CD4-positive, alpha-beta T cell treated with Interferon alpha-2 for 1 hour (primary cell): ENCODE results near the gene TOP3A.

Source experiments
- DNase-seq, 2 donors: peaks; one replicate each; pipeline ENCODE4 v3.0.0-alpha.2; 2020 to 2022

The TOP3A gene

DNA sequence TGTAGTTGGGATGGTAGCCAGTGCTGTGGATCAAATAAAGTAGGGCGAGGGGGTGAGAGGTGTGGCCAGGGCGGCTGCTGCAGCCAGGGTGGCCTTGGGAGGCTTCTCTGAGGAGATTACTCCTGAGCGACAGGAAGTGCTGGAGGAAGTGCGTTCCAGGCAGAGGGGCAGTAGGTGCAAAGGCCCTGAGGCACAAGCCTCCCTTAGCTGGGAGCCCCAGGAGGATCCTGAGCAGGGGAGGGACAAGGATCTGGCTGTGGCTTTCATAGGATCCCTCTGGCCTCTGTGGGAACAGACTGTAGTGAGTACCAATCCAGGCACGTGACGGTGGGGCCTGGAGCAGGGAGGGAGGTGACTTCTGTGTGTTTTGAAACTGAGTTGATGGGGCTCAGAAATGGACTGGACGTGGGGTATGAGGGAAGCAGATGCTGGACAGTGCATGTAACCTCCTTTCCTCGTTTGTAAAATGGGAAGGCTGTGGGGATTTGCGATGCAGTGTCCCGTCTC, 86.6 kb downstream of the TOP3A start:
- DNase-seq, result no peak

DNA sequence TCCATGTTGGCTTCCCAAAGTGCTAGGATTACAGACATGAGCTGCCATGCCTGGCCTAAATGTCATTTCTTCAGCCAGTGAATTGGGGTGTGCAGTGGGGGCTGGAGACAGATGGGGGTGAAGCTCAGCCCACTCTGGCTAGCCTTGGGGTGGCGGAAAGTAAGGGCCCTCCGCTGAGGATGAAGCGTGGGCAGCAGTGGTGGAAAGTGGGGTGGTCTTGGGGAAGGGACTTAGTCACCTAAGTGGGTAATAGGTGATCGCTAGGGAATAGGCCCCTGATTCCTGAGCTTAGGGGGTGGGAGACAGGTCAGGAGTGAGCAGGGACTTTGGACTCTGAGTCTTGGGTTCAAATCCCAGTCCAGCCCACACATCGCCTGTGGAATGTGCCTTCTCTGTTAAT, 87.2 kb downstream of the TOP3A start:
- DNase-seq, result no peak

DNA sequence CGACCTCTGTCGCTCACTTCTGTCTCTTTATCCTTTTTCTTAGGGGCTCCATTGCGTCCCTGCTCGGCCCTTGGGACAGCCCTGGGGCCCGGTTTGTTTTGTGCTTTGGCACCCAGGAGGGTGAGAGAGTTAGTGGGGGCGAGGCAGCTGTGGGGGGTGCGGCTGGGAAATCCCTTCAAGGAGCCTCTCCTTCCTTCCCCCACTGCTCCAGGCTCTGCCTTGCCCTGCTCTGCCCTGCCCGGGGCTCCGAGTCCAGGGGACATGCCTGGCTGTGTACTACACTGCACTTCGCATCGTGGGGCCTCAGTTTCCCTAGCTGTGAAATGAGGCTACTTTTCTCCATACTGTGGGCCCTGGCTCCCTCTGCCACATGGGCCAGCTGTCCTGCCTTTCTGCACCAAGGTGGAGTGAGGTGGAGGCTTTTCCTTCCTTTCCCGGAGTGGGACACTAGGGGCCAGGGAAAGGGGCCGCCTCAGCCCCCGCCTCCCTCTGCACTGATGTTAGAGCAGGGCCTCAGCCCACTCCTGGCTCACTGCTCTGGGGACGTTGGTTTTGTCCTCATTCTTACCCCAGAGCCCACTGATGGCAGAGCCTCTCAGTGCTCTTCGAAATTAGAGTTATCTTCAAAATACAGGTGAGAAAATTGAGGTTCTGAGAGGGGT, 88.4 kb downstream of the TOP3A start:
- DNase-seq, result no peak

DNA sequence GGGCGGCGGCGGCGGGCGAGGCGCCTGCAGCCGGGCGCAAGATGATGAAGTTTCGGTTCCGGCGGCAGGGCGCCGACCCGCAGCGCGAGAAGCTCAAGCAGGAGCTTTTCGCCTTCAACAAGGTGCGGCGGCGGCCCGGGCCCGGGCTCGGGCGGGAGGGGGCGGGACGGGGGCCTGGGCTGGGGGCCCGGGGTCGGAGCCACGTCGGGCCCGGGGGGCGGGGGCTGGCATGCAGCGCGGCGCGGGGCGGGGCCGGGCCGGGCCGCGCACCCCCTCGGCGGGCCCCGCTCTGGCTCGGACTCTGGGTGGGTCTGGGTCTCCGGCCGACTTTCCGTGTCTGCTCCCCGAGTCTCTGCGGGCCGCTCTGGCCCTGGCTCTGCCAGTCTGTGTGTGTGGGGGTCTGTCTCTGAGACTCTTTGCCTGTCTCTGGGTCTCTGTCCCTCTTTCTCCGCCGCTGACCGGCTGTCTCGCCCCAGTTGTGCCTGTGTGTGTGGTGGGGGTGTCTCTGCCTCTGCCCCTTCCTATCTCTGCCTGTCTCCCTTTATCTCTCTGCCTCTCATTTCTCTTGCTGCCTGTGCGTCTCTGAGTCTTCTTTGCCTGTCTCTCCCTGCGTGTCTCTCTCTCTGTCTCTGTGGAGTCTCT, 89.0 kb downstream of the TOP3A start:
- no peak for DNase-seq

DNA sequence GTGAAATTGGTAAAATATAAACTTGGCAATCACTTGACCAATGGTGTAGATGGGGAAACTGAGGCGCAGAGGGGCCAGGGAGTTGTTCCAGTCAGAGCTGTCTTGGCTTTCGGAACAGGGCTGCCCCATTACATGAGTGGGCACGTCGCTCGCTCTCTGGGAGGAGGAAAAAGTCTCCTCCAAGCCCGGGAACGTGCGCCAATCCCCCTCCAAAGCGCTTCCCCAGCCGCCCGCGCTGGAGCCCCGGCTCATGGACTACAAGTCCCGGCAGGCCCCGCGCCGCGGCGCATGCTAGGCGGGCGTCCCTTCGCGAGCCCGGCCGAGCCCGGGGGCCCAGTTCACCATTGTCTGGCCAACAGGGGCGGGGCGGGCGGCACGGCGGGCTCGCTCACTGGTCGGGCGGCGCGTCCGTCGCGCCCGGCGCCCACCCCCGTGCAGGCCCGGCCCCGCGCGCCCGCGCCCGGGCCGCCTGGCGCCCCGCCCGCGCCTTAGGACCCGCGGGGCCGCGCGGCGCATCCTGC, 89.6 kb downstream of the TOP3A start, which contains the start of gene LLGL1:
Gene LLGL1, plus strand, starts transcription at position 515 of the 521 bp plus-strand sequence. CDS start 48 bp downstream, outside the sequence.
- DNase-seq, result peak; percentile 95 to 97

DNA sequence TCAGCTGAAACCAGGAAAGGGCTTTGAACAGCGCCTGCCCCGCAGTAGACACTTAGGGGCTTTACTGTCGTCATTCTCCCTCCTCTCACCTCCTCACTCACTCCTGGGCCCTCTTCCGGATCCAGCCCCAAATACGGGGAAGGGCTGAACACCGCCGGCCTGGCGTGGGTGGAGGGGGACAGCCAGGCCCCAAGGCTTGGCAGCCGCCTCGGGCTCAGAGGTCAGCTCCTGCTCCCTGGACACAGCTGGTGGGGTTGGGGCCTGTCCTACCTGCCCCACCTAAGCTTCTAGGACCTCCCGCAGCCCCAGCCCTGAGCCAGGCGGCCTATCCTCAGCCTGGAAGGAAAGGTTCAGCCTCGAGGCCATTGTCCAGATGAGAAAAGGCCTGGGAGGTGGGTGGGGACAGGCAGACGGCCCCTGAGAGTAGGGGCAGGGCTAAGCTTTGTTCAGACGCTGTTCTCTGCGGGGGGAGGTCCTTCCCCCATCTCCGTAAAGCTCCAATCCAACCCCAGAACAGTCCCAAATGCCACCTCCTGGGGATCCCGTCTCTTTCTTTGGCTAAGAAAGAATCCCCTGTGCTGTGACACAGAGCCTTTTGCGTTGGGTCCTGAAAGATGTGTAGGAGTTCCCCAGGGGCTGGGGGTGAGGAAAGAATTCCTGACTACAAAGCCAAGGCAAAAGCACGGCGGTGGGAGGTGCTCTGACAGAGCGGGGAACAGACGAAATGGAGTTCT, 90.2 kb downstream of the TOP3A start:
- no peak for DNase-seq

DNA sequence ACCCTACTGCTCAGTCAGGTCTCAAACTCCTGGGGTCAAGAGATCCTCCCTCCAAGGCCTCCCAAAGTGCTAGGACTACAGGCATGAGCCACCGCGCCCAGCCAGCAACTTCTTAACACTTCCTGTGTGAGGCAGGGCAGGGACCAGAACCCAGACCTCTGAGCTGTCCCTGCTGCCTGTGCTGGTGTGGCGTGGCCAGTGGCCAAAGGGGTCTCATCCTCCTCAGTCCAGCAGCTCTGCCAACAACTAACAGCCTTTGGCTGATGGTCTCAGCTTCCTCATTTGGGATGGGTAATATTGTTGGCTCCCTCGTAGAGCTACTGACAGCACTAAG, 90.8 kb downstream of the TOP3A start:
- no peak for DNase-seq
